GM12878 (cell line): ENCODE data around the gene STAT3.

Experiments
- CBFB ChIP-seq: IDR thresholded peaks from 2 replicates; pipeline ENCODE4 v1.6.1; 2016; ENCODE audit warnings: antibody characterized with exemption, low read depth
- EZH2 ChIP-seq: IDR thresholded peaks from 2 replicates; pipeline ENCODE4 v1.6.1; 2012; ENCODE audit warnings: low read depth, mild to moderate bottlenecking, control low read depth, inconsistent platforms, low read length, borderline replicate concordance; ENCODE audit not compliant: control insufficient read depth
- POLR2A ChIP-seq: IDR thresholded peaks from 2 replicates; pipeline ENCODE4 v1.6.1; 2011; ENCODE audit warnings: low read depth, mild to moderate bottlenecking, low read length
- ZNF274 ChIP-seq: IDR thresholded peaks from one replicate; pipeline ENCODE4 v1.8.0; 2011; ENCODE audit not compliant: insufficient read length, insufficient read depth
- TF ChIP-seq, protein P1 (sequence below), 3 experiments: IDR thresholded peaks in 2 of 3; conservative IDR thresholded peaks in 1 of 3; 2 replicates each; pipeline ENCODE4 v1.5.1; 2011; ENCODE audit warnings: low read depth in 3 of 3, low read length in 3 of 3, mild to moderate bottlenecking in 3 of 3, control low read depth in 2 of 3, moderate library complexity in 2 of 3, inconsistent platforms in 1 of 3, mixed read lengths in 1 of 3; ENCODE audit not compliant: control insufficient read depth in 2 of 3, insufficient read depth in 1 of 3; ENCODE audit errors: extremely low read depth in 1 of 3
- TF ChIP-seq, protein P2 (sequence below): fragments of 450-650 bp; IDR thresholded peaks from 2 replicates; pipeline ENCODE4 v1.6.1; 2017; ENCODE audit warnings: mild to moderate bottlenecking, moderate library complexity

DNA sequence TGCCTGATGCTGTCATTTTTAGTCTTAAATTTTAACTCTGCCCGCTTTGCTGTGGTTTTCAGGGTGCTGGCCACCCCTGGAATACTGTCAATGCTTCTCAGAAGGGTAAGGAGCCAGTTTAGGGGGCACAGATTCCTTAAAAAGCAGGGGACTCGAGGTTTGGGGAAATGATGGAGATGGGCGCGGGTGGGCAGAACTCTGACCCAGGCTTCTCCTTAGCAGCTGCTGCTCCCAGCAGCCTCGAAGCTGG is 76.3 kb downstream of the STAT3 start:
- TF ChIP-seq POLR2A (no peak), CBFB (no peak), ZNF274 (no peak), EZH2 (no peak)
- TF ChIP-seq, protein P1, sequence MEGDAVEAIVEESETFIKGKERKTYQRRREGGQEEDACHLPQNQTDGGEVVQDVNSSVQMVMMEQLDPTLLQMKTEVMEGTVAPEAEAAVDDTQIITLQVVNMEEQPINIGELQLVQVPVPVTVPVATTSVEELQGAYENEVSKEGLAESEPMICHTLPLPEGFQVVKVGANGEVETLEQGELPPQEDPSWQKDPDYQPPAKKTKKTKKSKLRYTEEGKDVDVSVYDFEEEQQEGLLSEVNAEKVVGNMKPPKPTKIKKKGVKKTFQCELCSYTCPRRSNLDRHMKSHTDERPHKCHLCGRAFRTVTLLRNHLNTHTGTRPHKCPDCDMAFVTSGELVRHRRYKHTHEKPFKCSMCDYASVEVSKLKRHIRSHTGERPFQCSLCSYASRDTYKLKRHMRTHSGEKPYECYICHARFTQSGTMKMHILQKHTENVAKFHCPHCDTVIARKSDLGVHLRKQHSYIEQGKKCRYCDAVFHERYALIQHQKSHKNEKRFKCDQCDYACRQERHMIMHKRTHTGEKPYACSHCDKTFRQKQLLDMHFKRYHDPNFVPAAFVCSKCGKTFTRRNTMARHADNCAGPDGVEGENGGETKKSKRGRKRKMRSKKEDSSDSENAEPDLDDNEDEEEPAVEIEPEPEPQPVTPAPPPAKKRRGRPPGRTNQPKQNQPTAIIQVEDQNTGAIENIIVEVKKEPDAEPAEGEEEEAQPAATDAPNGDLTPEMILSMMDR (IDR thresholded peaks at IDR 0.05 in 2 of 3, conservative IDR thresholded peaks at IDR 0.05 in 1 of 3; ENCODE audit: control insufficient read depth in 2 of 3, extremely low read depth in 1 of 3, insufficient read depth in 1 of 3, low read depth in 3 of 3, low read length in 3 of 3): no peak
- TF ChIP-seq, protein P2, sequence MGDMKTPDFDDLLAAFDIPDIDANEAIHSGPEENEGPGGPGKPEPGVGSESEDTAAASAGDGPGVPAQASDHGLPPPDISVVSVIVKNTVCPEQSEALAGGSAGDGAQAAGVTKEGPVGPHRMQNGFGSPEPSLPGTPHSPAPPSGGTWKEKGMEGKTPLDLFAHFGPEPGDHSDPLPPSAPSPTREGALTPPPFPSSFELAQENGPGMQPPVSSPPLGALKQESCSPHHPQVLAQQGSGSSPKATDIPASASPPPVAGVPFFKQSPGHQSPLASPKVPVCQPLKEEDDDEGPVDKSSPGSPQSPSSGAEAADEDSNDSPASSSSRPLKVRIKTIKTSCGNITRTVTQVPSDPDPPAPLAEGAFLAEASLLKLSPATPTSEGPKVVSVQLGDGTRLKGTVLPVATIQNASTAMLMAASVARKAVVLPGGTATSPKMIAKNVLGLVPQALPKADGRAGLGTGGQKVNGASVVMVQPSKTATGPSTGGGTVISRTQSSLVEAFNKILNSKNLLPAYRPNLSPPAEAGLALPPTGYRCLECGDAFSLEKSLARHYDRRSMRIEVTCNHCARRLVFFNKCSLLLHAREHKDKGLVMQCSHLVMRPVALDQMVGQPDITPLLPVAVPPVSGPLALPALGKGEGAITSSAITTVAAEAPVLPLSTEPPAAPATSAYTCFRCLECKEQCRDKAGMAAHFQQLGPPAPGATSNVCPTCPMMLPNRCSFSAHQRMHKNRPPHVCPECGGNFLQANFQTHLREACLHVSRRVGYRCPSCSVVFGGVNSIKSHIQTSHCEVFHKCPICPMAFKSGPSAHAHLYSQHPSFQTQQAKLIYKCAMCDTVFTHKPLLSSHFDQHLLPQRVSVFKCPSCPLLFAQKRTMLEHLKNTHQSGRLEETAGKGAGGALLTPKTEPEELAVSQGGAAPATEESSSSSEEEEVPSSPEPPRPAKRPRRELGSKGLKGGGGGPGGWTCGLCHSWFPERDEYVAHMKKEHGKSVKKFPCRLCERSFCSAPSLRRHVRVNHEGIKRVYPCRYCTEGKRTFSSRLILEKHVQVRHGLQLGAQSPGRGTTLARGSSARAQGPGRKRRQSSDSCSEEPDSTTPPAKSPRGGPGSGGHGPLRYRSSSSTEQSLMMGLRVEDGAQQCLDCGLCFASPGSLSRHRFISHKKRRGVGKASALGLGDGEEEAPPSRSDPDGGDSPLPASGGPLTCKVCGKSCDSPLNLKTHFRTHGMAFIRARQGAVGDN: no peak
